Measurements from ENCODE around the gene KRT2.

The KRT2 gene

GRCh38 chr12:52651726-52652261, at the start of gene KRT2:
Gene KRT2 (minus strand): TSS chr12:52652211. CDS start chr12:52652142, 69 bp downstream.
- Mint-ChIP-seq H3K27ac (no peak within 1 kb of the TSS), H3K4me3 (no peak within 1 kb of the TSS), H3K9me3 (no peaks in the 10 kb centered on the region), H3K27me3 (ENCODE audit: low read depth) (peaks cover 36% of the 10 kb centered on the region), H3K36me3 (ENCODE audit: low read depth) (no peaks in the 10 kb centered on the region), H3K4me1 (ENCODE audit: low read depth) (peaks cover 19% of the 10 kb centered on the region)
- DNase-seq (ENCODE audit: low spot score) = no peak

- no peak for DNase-seq (ENCODE audit: low spot score)
- Mint-ChIP-seq H3K4me1 (ENCODE audit: low read depth) (no peaks in the 10 kb centered on the region), H3K27me3 (ENCODE audit: low read depth) (peaks cover 2% of the 10 kb centered on the region), H3K27ac (no peak overlapping the region), H3K36me3 (ENCODE audit: low read depth) (no peaks in the 10 kb centered on the region), H3K4me3 (no peak overlapping the region), H3K9me3 (no peaks in the 10 kb centered on the region)
These were observed 49.3 kb upstream of the KRT2 start for GRCh38 chr12:52701281-52701680.

GRCh38 chr12:52699960-52700359, 47.9 kb upstream of the KRT2 start:
- Mint-ChIP-seq H3K9me3 (no peaks in the 10 kb centered on the region), H3K4me3 (no peak overlapping the region), H3K36me3 (ENCODE audit: low read depth) (no peaks in the 10 kb centered on the region), H3K27me3 (ENCODE audit: low read depth) (peaks cover 2% of the 10 kb centered on the region), H3K4me1 (ENCODE audit: low read depth) (no peaks in the 10 kb centered on the region), H3K27ac (no peak overlapping the region)
- no peak for DNase-seq (ENCODE audit: low spot score)

- DNase-seq (ENCODE audit: low spot score) = no peak
- no peaks in the 10 kb centered on the region for H3K4me1 Mint-ChIP-seq (ENCODE audit: low read depth)
- H3K9me3 Mint-ChIP-seq = no peaks in the 10 kb centered on the region
- H3K27me3 Mint-ChIP-seq (ENCODE audit: low read depth) = peaks cover 2% of the 10 kb centered on the region
- no peak overlapping the region for H3K27ac Mint-ChIP-seq
- no peaks in the 10 kb centered on the region for H3K36me3 Mint-ChIP-seq (ENCODE audit: low read depth)
- no peak overlapping the region for H3K4me3 Mint-ChIP-seq
These were observed 47.4 kb upstream of the KRT2 start for GRCh38 chr12:52699373-52699772.

GRCh38 chr12:52698651-52699340, 46.8 kb upstream of the KRT2 start:
- Mint-ChIP-seq H3K9me3 (no peaks in the 10 kb centered on the region), H3K27ac (no peak overlapping the region), H3K36me3 (ENCODE audit: low read depth) (no peaks in the 10 kb centered on the region), H3K27me3 (ENCODE audit: low read depth) (peaks cover 2% of the 10 kb centered on the region), H3K4me3 (no peak overlapping the region), H3K4me1 (ENCODE audit: low read depth) (no peaks in the 10 kb centered on the region)
- DNase-seq (ENCODE audit: low spot score) = no peak

GRCh38 chr12:52697058-52697582, 45.1 kb upstream of the KRT2 start:
- Mint-ChIP-seq H3K4me1 (ENCODE audit: low read depth) (no peaks in the 10 kb centered on the region), H3K36me3 (ENCODE audit: low read depth) (no peaks in the 10 kb centered on the region), H3K27me3 (ENCODE audit: low read depth) (peaks cover 16% of the 10 kb centered on the region), H3K9me3 (no peaks in the 10 kb centered on the region), H3K4me3 (no peak overlapping the region), H3K27ac (no peak overlapping the region)
- no peak for DNase-seq (ENCODE audit: low spot score)

- Mint-ChIP-seq H3K9me3 (no peaks in the 10 kb centered on the region), H3K4me1 (ENCODE audit: low read depth) (no peaks in the 10 kb centered on the region), H3K4me3 (no peak overlapping the region), H3K27me3 (ENCODE audit: low read depth) (peaks cover 21% of the 10 kb centered on the region), H3K36me3 (ENCODE audit: low read depth) (no peaks in the 10 kb centered on the region), H3K27ac (no peak overlapping the region)
- DNase-seq (ENCODE audit: low spot score) = no peak
These were observed 44.6 kb upstream of the KRT2 start for GRCh38 chr12:52696588-52696987.

- peaks cover 7% of the 10 kb centered on the region for H3K4me1 Mint-ChIP-seq (ENCODE audit: low read depth)
- H3K4me3 Mint-ChIP-seq = no peak overlapping the region
- no peaks in the 10 kb centered on the region for H3K36me3 Mint-ChIP-seq (ENCODE audit: low read depth)
- DNase-seq (ENCODE audit: low spot score) = no peak
- peaks cover 30% of the 10 kb centered on the region for H3K27me3 Mint-ChIP-seq (ENCODE audit: low read depth)
- no peak overlapping the region for H3K27ac Mint-ChIP-seq
- H3K9me3 Mint-ChIP-seq = no peaks in the 10 kb centered on the region
These were observed 43.0 kb upstream of the KRT2 start for GRCh38 chr12:52695039-52695438.

- H3K27ac Mint-ChIP-seq = no peak overlapping the region
- peaks cover 39% of the 10 kb centered on the region for H3K27me3 Mint-ChIP-seq (ENCODE audit: low read depth)
- peaks cover 7% of the 10 kb centered on the region for H3K4me1 Mint-ChIP-seq (ENCODE audit: low read depth)
- DNase-seq (ENCODE audit: low spot score) = no peak
- no peaks in the 10 kb centered on the region for H3K36me3 Mint-ChIP-seq (ENCODE audit: low read depth)
- no peak overlapping the region for H3K4me3 Mint-ChIP-seq
- H3K9me3 Mint-ChIP-seq = no peaks in the 10 kb centered on the region
These were observed 42.1 kb upstream of the KRT2 start for GRCh38 chr12:52694151-52694550.

GRCh38 chr12:52693261-52693660, 41.2 kb upstream of the KRT2 start:
- H3K4me1 Mint-ChIP-seq (ENCODE audit: low read depth) = peaks cover 7% of the 10 kb centered on the region
- no peak overlapping the region for H3K4me3 Mint-ChIP-seq
- peaks cover 47% of the 10 kb centered on the region for H3K27me3 Mint-ChIP-seq (ENCODE audit: low read depth)
- no peak for DNase-seq (ENCODE audit: low spot score)
- no peaks in the 10 kb centered on the region for H3K9me3 Mint-ChIP-seq
- no peaks in the 10 kb centered on the region for H3K36me3 Mint-ChIP-seq (ENCODE audit: low read depth)
- no peak overlapping the region for H3K27ac Mint-ChIP-seq

- H3K4me3 Mint-ChIP-seq = no peak overlapping the region
- H3K4me1 Mint-ChIP-seq (ENCODE audit: low read depth) = peaks cover 13% of the 10 kb centered on the region
- no peaks in the 10 kb centered on the region for H3K36me3 Mint-ChIP-seq (ENCODE audit: low read depth)
- H3K27ac Mint-ChIP-seq = no peak overlapping the region
- H3K9me3 Mint-ChIP-seq = no peaks in the 10 kb centered on the region
- no peak for DNase-seq (ENCODE audit: low spot score)
- H3K27me3 Mint-ChIP-seq (ENCODE audit: low read depth) = peaks cover 51% of the 10 kb centered on the region
These were observed 40.2 kb upstream of the KRT2 start for GRCh38 chr12:52692254-52692653.

- DNase-seq (ENCODE audit: low spot score) = no peak
- H3K27ac Mint-ChIP-seq = no peak overlapping the region
- H3K9me3 Mint-ChIP-seq = no peaks in the 10 kb centered on the region
- H3K4me1 Mint-ChIP-seq (ENCODE audit: low read depth) = peaks cover 14% of the 10 kb centered on the region
- no peaks in the 10 kb centered on the region for H3K36me3 Mint-ChIP-seq (ENCODE audit: low read depth)
- H3K4me3 Mint-ChIP-seq = peak overlapping the region; percentile 81
- H3K27me3 Mint-ChIP-seq (ENCODE audit: low read depth) = peaks cover 53% of the 10 kb centered on the region
These were observed 39.8 kb upstream of the KRT2 start for GRCh38 chr12:52691841-52692150.

- Mint-ChIP-seq H3K27me3 (ENCODE audit: low read depth) (peaks cover 58% of the 10 kb centered on the region), H3K9me3 (no peaks in the 10 kb centered on the region), H3K4me1 (ENCODE audit: low read depth) (peaks cover 14% of the 10 kb centered on the region), H3K36me3 (ENCODE audit: low read depth) (no peaks in the 10 kb centered on the region), H3K4me3 (peak overlapping the region; percentile 81), H3K27ac (no peak overlapping the region)
- peak; percentile 8 for DNase-seq (ENCODE audit: low spot score)
These were observed 39.2 kb upstream of the KRT2 start for GRCh38 chr12:52691076-52691840.

- H3K27me3 Mint-ChIP-seq (ENCODE audit: low read depth) = peaks cover 58% of the 10 kb centered on the region
- no peaks in the 10 kb centered on the region for H3K9me3 Mint-ChIP-seq
- no peak overlapping the region for H3K27ac Mint-ChIP-seq
- H3K4me1 Mint-ChIP-seq (ENCODE audit: low read depth) = peaks cover 14% of the 10 kb centered on the region
- H3K36me3 Mint-ChIP-seq (ENCODE audit: low read depth) = no peaks in the 10 kb centered on the region
- peak overlapping the region; percentile 81 for H3K4me3 Mint-ChIP-seq
- no peak for DNase-seq (ENCODE audit: low spot score)
These were observed 38.5 kb upstream of the KRT2 start for GRCh38 chr12:52690351-52691075.
